GM12801 (cell line): ENCODE data around the gene NT5C3A.

ENCODE experiments used
- CTCF ChIP-seq: IDR thresholded peaks from one replicate; pipeline ENCODE4 v1.5.1; 2011; ENCODE audit warnings: control low read depth; ENCODE audit not compliant: insufficient read length; ENCODE audit errors: extremely low read depth

NT5C3A gene

GRCh38 chr7:33072471-33072870 lies 9.9 kb upstream of the NT5C3A start:
- no peak for TF ChIP-seq CTCF

- no peak for TF ChIP-seq CTCF
These were observed 8.3 kb upstream of the NT5C3A start for GRCh38 chr7:33070831-33071230.

GRCh38 chr7:33070277-33070676 lies 7.7 kb upstream of the NT5C3A start:
- no peak for TF ChIP-seq CTCF

- TF ChIP-seq CTCF = no peak
These were observed 5.3 kb upstream of the NT5C3A start for GRCh38 chr7:33067921-33068320.

GRCh38 chr7:33066771-33067170 lies 4.2 kb upstream of the NT5C3A start:
- TF ChIP-seq CTCF = no peak

GRCh38 chr7:33065981-33066380 lies 3.4 kb upstream of the NT5C3A start:
- TF ChIP-seq CTCF = no peak

- TF ChIP-seq CTCF = no peak
These were observed 337 bp upstream of the NT5C3A start for GRCh38 chr7:33062782-33063443.
